ENCODE results near the gene DYNLT4. TPM values are rescaled to one million over a fixed set of nuclear protein-coding genes. Genes with fewer than 3 reads are reported as not detected.

The DYNLT4 gene
- total RNA-seq, 4 donors from 2014 or later = 2.5 to 3.3 TPM; not detected in 2

DNA sequence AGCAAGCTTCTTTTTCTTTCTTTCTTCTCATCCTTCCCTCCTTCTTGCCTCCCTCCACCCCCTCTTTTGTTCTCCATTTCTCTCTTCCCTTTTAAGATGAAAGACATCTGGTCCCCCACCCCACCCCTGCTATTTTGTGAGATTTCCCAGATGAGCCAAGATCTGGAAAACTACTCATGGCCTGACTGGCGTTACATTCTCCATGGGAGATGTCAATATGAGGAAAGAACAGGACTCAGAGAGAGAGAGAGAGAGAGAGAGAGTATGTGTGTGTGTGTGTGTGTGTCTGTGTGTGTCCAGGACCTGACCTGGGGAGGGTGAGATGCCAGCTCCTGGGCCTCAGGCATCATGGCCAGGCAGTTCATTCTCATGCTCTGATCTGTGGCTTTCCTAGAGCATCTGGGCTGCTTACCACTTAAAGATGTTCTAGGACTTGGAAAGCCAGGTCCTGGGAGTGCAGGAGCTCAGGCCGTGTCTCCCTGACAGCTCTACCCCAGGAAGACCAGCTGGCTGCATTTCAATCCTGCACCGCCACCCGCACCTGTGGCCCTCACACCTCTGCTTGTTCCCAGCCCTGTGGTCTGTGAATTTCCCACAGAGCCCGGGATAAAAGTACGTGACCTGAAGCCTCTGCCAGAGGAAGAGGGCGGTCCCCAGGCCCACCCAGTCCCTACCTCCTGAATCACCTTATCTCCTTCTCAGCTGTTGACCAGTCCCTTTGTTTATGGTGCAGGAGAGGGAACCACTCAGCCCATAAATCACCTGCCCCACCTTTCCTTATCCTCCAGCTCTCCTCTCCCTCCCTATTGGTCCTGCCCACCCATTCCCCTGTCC is 16.0 kb downstream of the DYNLT4 start:
- peaks cover 0 to 6% (median 0%) of the 10 kb centered on the region in 4 donors for H3K4me1 ChIP-seq
- no peaks in the 10 kb centered on the region for H3K9me3 ChIP-seq
- WGBS, 2 donors = 65 to 67% methylated on average over 7 of the region's 7 CpGs
- no peak overlapping the region for H3K27ac ChIP-seq
- no peak overlapping the region for H3K4me3 ChIP-seq
- no peaks in the 10 kb centered on the region for H3K36me3 ChIP-seq
- TF ChIP-seq EP300 (IDR thresholded peaks at IDR 0.05) = no peak
- no peak for TF ChIP-seq POLR2A (IDR thresholded peaks at IDR 0.05)
- TF ChIP-seq, protein P1, sequence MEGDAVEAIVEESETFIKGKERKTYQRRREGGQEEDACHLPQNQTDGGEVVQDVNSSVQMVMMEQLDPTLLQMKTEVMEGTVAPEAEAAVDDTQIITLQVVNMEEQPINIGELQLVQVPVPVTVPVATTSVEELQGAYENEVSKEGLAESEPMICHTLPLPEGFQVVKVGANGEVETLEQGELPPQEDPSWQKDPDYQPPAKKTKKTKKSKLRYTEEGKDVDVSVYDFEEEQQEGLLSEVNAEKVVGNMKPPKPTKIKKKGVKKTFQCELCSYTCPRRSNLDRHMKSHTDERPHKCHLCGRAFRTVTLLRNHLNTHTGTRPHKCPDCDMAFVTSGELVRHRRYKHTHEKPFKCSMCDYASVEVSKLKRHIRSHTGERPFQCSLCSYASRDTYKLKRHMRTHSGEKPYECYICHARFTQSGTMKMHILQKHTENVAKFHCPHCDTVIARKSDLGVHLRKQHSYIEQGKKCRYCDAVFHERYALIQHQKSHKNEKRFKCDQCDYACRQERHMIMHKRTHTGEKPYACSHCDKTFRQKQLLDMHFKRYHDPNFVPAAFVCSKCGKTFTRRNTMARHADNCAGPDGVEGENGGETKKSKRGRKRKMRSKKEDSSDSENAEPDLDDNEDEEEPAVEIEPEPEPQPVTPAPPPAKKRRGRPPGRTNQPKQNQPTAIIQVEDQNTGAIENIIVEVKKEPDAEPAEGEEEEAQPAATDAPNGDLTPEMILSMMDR (IDR thresholded peaks at IDR 0.05) = no peak
- DNase-seq (ENCODE audit: low spot score in 2 of 2) = no peak
- no peaks in the 10 kb centered on the region for H3K27me3 ChIP-seq

DNA sequence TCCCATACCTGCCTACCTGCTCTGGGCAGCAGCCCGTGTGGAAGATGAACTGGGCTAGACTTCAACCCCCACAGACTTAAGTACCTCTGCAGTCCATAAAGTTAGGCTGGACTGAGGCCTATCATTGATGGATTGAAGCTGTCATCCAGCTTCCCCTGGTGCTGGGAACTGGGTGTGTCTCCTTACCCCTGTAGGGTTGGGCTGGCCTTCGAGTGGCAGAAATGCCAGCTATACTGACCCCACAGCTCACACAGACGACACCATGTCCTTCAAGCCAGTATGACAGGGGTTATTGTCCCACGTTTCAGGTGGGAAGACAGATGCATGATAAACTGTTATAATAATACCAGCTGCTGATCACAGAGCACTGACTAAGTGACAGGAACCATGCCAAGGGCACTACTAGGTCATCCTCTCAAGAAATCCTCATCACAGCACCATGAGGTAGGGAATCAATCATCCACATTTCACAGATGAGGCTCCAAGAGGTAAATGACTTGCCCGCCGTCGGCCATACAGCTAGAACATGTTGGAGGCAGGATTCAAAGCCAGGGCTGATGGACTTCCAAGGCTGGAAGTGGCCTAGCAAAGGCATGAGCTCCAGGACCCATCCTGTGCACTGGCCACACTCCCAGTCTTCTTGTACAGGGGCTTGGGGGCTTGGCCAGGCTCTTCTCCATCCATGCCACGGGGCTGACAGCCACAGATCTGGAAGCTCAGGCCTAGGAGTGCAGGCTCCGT is 18.9 kb downstream of the DYNLT4 start, which contains the start of gene BEST4:
TSS of gene BEST4 (minus strand) at position 51 of the 741 bp plus-strand sequence. CDS start 465 bp downstream, outside the sequence.
- 82 to 84% methylated on average over 7 to 9 of the region's 9 CpGs for WGBS, 2 donors
- peak within 1 kb of the TSS in 1 of 4 donors; percentile 75 for H3K27ac ChIP-seq
- no peak for DNase-seq (ENCODE audit: low spot score in 2 of 2)
- peaks cover 0 to 35% (median 21%) of the 10 kb centered on the region in 4 donors for H3K4me1 ChIP-seq
- H3K9me3 ChIP-seq = no peaks in the 10 kb centered on the region
- H3K4me3 ChIP-seq = no peak within 1 kb of the TSS
- no peak for TF ChIP-seq POLR2A (IDR thresholded peaks at IDR 0.05)
- TF ChIP-seq, protein P1 (IDR thresholded peaks at IDR 0.05) = no peak
- no peak for TF ChIP-seq EP300 (IDR thresholded peaks at IDR 0.05)
- no peaks in the 10 kb centered on the region for H3K36me3 ChIP-seq
- no peaks in the 10 kb centered on the region for H3K27me3 ChIP-seq

DNA sequence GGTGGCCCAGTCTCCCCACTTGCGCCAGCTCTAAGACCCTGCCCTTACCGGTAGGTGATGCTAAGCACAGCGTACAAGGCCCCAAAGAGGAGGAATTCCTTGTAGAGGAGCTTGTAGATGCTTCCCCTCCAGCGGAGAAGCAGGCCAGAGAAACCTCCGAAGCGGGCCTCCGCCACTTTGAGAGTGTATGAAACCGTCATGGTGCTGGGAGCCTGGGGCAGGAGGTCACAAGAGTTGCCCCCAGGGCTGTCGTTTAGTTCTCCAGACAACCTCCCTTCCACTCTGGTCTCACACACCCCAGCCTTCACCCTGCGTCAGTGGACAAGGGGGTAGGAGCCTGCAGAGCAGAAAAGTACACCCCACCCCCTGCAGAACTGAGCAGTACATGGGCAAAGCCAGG is 19.6 kb downstream of the DYNLT4 start:
- H3K27ac ChIP-seq = no peak overlapping the region
- peaks cover 0 to 35% (median 22%) of the 10 kb centered on the region in 4 donors for H3K4me1 ChIP-seq
- no peaks in the 10 kb centered on the region for H3K27me3 ChIP-seq
- TF ChIP-seq POLR2A (IDR thresholded peaks at IDR 0.05) (no peak), EP300 (IDR thresholded peaks at IDR 0.05) (no peak)
- TF ChIP-seq, protein P1 (IDR thresholded peaks at IDR 0.05) = no peak
- WGBS, 2 donors = 88% methylated on average over 10 of the region's 10 CpGs
- H3K36me3 ChIP-seq = peaks cover 0 to 5% (median 0%) of the 10 kb centered on the region in 3 donors
- no peak for DNase-seq (ENCODE audit: low spot score in 2 of 2)
- H3K9me3 ChIP-seq = no peaks in the 10 kb centered on the region
- H3K4me3 ChIP-seq = no peak overlapping the region

DNA sequence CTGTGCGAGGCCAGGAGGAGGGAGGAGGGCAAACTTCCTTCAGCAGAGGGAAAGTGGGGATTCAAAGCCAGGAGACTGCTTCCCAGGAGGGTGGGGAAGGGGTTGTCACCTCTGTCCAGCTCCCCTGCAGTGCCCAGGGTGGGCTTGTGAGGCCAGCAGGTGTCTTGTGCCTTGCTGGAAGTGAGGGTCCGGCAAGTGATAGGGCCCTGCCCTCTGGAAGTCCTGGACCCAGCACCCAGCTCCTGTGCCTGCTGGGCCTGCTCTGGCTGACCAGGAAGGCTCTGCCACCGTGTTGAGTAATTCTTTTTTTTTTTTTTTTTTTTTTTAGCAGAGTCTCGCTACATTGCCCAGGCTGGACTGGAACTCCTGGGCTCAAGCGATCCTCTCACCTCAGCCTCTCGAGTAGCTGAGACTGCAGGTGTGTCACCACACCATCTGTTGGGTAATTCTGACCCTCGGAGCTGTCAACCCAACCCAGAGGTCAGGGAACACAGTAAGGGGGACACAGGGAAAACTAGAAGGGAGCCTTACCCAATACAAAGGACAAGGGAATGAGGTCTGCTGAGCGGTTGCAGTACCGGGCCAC is 20.2 kb downstream of the DYNLT4 start:
- DNase-seq (ENCODE audit: low spot score in 2 of 2) = no peak
- peak overlapping the region in 2 of 4 donors; percentile 53 to 58 for H3K4me3 ChIP-seq
- H3K27ac ChIP-seq = peak overlapping the region in 3 of 4 donors; percentile 69 to 75 (median 72)
- H3K27me3 ChIP-seq = no peaks in the 10 kb centered on the region
- no peaks in the 10 kb centered on the region for H3K9me3 ChIP-seq
- 78 to 83% methylated on average over 9 of the region's 9 CpGs for WGBS, 2 donors
- H3K4me1 ChIP-seq = peaks cover 0 to 35% (median 22%) of the 10 kb centered on the region in 4 donors
- H3K36me3 ChIP-seq = peaks cover 0 to 10% (median 0%) of the 10 kb centered on the region in 3 donors
- TF ChIP-seq, protein P1 (IDR thresholded peaks at IDR 0.05) = no peak
- no peak for TF ChIP-seq EP300 (IDR thresholded peaks at IDR 0.05)
- no peak for TF ChIP-seq POLR2A (IDR thresholded peaks at IDR 0.05)

Data from tibial nerve (tissue), 4 donors.